Measurements from ENCODE around the gene IMPG2. TPM values are rescaled to one million over a fixed set of nuclear protein-coding genes. Genes with fewer than 3 reads are reported as not detected.

The IMPG2 gene
- total RNA-seq, 6 experiments from 2014 or later = 0.05 to 0.08 (median 0.06) TPM

- no peak overlapping the region for H3K27ac Mint-ChIP-seq
- H3K27me3 Mint-ChIP-seq (ENCODE audit: insufficient read depth) = peaks cover 1% of the 10 kb centered on the region; the same call in 1 of the 2 replicates
- DNase-seq = no peak
- H3K4me1 Mint-ChIP-seq (ENCODE audit: low read depth) = no peaks in the 10 kb centered on the region
- no peaks in the 10 kb centered on the region for H3K9me3 Mint-ChIP-seq
- no peak overlapping the region for H3K4me3 Mint-ChIP-seq
- H3K36me3 Mint-ChIP-seq (ENCODE audit: low read depth) = no peaks in the 10 kb centered on the region
- no peak for TF ChIP-seq CTCF (IDR thresholded peaks at IDR 0.05)
These were observed 91.9 kb downstream of the IMPG2 start for GRCh38 chr3:101228441-101228840.

- peaks cover 1% of the 10 kb centered on the region; the same call in 1 of the 2 replicates for H3K27me3 Mint-ChIP-seq (ENCODE audit: insufficient read depth)
- no peak overlapping the region for H3K27ac Mint-ChIP-seq
- H3K4me3 Mint-ChIP-seq = no peak overlapping the region
- DNase-seq = no peak
- no peaks in the 10 kb centered on the region for H3K4me1 Mint-ChIP-seq (ENCODE audit: low read depth)
- no peaks in the 10 kb centered on the region for H3K9me3 Mint-ChIP-seq
- H3K36me3 Mint-ChIP-seq (ENCODE audit: low read depth) = no peaks in the 10 kb centered on the region; the same call in 1 of the 2 replicates
- TF ChIP-seq CTCF (IDR thresholded peaks at IDR 0.05) = no peak
These were observed 95.6 kb downstream of the IMPG2 start for GRCh38 chr3:101224739-101225138.

GRCh38 chr3:101223016-101223415 lies 97.4 kb downstream of the IMPG2 start:
- Mint-ChIP-seq H3K4me1 (ENCODE audit: low read depth) (no peaks in the 10 kb centered on the region), H3K27me3 (ENCODE audit: insufficient read depth) (no peaks in the 10 kb centered on the region; the same call in 1 of the 2 replicates), H3K27ac (no peak overlapping the region), H3K36me3 (ENCODE audit: low read depth) (peaks cover 5% of the 10 kb centered on the region; the same call in 1 of the 2 replicates), H3K9me3 (peaks cover 6% of the 10 kb centered on the region; the same call in 1 of the 2 replicates), H3K4me3 (no peak overlapping the region)
- TF ChIP-seq CTCF (IDR thresholded peaks at IDR 0.05) = no peak
- no peak for DNase-seq

GRCh38 chr3:101219842-101220560 lies 100.4 kb downstream of the IMPG2 start:
- peaks cover 6% of the 10 kb centered on the region; the same call in 1 of the 2 replicates for H3K9me3 Mint-ChIP-seq
- H3K36me3 Mint-ChIP-seq (ENCODE audit: low read depth) = peaks cover 5% of the 10 kb centered on the region; the same call in 1 of the 2 replicates
- H3K4me1 Mint-ChIP-seq (ENCODE audit: low read depth) = no peaks in the 10 kb centered on the region
- no peaks in the 10 kb centered on the region; the same call in 1 of the 2 replicates for H3K27me3 Mint-ChIP-seq (ENCODE audit: insufficient read depth)
- H3K27ac Mint-ChIP-seq = no peak overlapping the region
- no peak for TF ChIP-seq CTCF (IDR thresholded peaks at IDR 0.05)
- no peak overlapping the region for H3K4me3 Mint-ChIP-seq
- DNase-seq = no peak

- Mint-ChIP-seq H3K27me3 (ENCODE audit: insufficient read depth) (no peaks in the 10 kb centered on the region; the same call in 1 of the 2 replicates), H3K4me3 (no peak overlapping the region), H3K36me3 (ENCODE audit: low read depth) (peaks cover 19% of the 10 kb centered on the region), H3K27ac (no peak overlapping the region), H3K9me3 (peaks cover 21% of the 10 kb centered on the region), H3K4me1 (ENCODE audit: low read depth) (no peaks in the 10 kb centered on the region)
- TF ChIP-seq CTCF (IDR thresholded peaks at IDR 0.05) = no peak
- no peak for DNase-seq
These were observed 102.7 kb downstream of the IMPG2 start for GRCh38 chr3:101217472-101218245.
